ENCODE data around the gene RASAL2. TPM values are rescaled to one million over a fixed set of nuclear protein-coding genes. Genes with fewer than 3 reads are reported as not detected.

The RASAL2 gene
- total RNA-seq, 1 experiment from 2014 or later = 22.2 TPM

DNA sequence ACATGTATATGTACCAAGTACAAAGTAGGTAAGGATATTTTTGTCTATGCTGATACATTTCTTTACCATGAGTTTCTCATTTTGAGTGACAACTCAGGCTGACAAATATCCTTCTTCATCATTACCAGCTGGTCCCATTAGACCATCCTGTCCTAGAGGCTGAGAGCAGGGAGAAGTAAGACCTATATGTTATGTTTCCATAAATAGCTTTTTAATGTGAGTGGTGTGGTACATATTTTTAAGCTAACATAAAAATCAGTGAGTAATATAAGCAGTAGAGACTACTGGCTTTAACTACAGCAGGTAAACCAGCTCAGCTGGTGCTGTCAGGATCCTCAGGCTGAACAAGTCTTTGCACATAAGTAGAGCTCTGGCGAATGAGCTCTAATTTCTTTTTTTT is 340.5 kb downstream of the RASAL2 start:
- H3K23ac ChIP-seq (ENCODE audit: insufficient read length, low read depth, low read length) = no peak overlapping the region
- no peaks in the 10 kb centered on the region for H3K9me3 ChIP-seq (ENCODE audit: control insufficient read depth, low read depth, low read length)
- no peak overlapping the region for H3T11ph ChIP-seq (ENCODE audit: low read length)
- no peak overlapping the region for H4K5ac ChIP-seq (ENCODE audit: insufficient read length, low read depth, low read length)
- Mint-ChIP-seq H3K4me3 (no peak overlapping the region), H3K9me3 (no peaks in the 10 kb centered on the region), H3K4me1 (peaks cover 12 to 15% of the 10 kb centered on the region in 2 experiments), H3K27ac (no peak overlapping the region), H3K27me3 (ENCODE audit: low read depth) (no peaks in the 10 kb centered on the region), H3K36me3 (ENCODE audit: insufficient read depth in 1 of 3, low read depth in 3 of 3) (no peaks in the 10 kb centered on the region)
- H4K8ac ChIP-seq (replicated peaks; ENCODE audit: insufficient read length, low read depth, low read length) = no peak overlapping the region
- no peak overlapping the region for H3K4ac ChIP-seq (ENCODE audit: low read depth, low read length)
- H4K91ac ChIP-seq (ENCODE audit: insufficient read length, low read depth, low read length) = no peak overlapping the region
- H4K20me1 ChIP-seq (ENCODE audit: control insufficient read depth, insufficient read depth, insufficient read length) = no peaks in the 10 kb centered on the region
- H3K23me2 ChIP-seq (ENCODE audit: insufficient read length, low read depth, low read length, poor library complexity, severe bottlenecking) = no peaks in the 10 kb centered on the region
- no peak overlapping the region for H3K14ac ChIP-seq (ENCODE audit: insufficient read depth, low read length)
- no peak overlapping the region for H2BK12ac ChIP-seq (ENCODE audit: insufficient read length, low read depth, low read length)
- H3K79me2 ChIP-seq (ENCODE audit: insufficient read depth, low read length) = no peaks in the 10 kb centered on the region
- H3K18ac ChIP-seq (ENCODE audit: insufficient read length, low read depth, low read length) = no peak overlapping the region
- no peak overlapping the region for H2AFZ ChIP-seq (ENCODE audit: low read length)
- H3K27ac ChIP-seq (ENCODE audit: insufficient read length, low read depth, low read length) = no peak overlapping the region
- DNase-seq = no peak
- no peak overlapping the region for H2AK5ac ChIP-seq (ENCODE audit: insufficient read length, low read length)
- no peak overlapping the region for H2BK20ac ChIP-seq (ENCODE audit: low read depth, low read length, poor library complexity, severe bottlenecking)
- no peak overlapping the region for H2BK15ac ChIP-seq (ENCODE audit: low read depth, low read length)
- H3K4me2 ChIP-seq (ENCODE audit: insufficient read depth, insufficient read length, low read length) = no peak overlapping the region
- TF ChIP-seq, protein P1, sequence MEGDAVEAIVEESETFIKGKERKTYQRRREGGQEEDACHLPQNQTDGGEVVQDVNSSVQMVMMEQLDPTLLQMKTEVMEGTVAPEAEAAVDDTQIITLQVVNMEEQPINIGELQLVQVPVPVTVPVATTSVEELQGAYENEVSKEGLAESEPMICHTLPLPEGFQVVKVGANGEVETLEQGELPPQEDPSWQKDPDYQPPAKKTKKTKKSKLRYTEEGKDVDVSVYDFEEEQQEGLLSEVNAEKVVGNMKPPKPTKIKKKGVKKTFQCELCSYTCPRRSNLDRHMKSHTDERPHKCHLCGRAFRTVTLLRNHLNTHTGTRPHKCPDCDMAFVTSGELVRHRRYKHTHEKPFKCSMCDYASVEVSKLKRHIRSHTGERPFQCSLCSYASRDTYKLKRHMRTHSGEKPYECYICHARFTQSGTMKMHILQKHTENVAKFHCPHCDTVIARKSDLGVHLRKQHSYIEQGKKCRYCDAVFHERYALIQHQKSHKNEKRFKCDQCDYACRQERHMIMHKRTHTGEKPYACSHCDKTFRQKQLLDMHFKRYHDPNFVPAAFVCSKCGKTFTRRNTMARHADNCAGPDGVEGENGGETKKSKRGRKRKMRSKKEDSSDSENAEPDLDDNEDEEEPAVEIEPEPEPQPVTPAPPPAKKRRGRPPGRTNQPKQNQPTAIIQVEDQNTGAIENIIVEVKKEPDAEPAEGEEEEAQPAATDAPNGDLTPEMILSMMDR (conservative IDR thresholded peaks at IDR 0.05) = no peak
- H3K79me1 ChIP-seq (ENCODE audit: insufficient read depth, low read depth, low read length, poor library complexity, severe bottlenecking) = no peaks in the 10 kb centered on the region
- H3K56ac ChIP-seq (ENCODE audit: insufficient read length, low read depth, low read length) = no peak overlapping the region
- no peaks in the 10 kb centered on the region for H3K27me3 ChIP-seq (ENCODE audit: insufficient read depth, low read length)
- no CpG with 5 or more reads among the region's 1 CpG for WGBS (ENCODE audit: extremely low coverage, insufficient read length, low lambda C conversion rate)
- H3K4me1 ChIP-seq (ENCODE audit: insufficient read depth, low read length) = no peaks in the 10 kb centered on the region
- H3K9ac ChIP-seq (ENCODE audit: extremely low read depth, insufficient read length, low read length) = no peak overlapping the region
- no peak overlapping the region for H2BK120ac ChIP-seq (ENCODE audit: low read depth, low read length, poor library complexity, severe bottlenecking)
- H2BK5ac ChIP-seq (ENCODE audit: insufficient read length, low read length) = no peak overlapping the region
